ENCODE results near the gene DEK. TPM values are rescaled to one million over a fixed set of nuclear protein-coding genes. Genes with fewer than 3 reads are reported as not detected.
"Not testable (repeated sequence)": the region's sequence is repeated elsewhere in the genome, so short reads cannot be mapped to it uniquely, and the experiment has no call there.

The DEK gene
- total and polyA plus RNA-seq, 2 donors = 71.6 to 204 TPM

DNA sequence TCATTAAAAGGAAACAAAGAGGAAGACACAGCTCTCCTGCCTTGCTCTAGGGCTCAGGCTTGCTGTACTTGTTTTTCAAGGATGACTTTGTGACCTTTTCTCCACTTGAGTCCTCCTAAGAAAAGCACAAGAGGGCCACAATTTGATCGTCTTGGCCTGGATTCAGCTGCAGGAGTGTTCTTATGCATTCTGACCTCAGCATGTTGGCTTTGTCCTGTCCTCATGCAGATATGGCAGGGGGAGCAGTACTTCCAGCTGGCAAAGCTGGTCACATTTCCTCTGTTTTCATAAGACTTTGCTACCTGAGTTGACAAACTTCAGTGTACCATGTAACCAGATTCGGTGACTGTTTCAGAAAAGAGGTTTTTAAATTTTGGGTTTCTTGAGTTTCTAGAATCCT is 78.3 kb downstream of the DEK start:
- DNase-seq (ENCODE audit: low read depth in 6 of 9, low spot score in 9 of 9) = no peak
- H3K36me3 ChIP-seq (ENCODE audit: control insufficient read depth in 2 of 2, insufficient read depth in 2 of 2, low read length in 1 of 2) = peaks cover 7% of the 10 kb centered on the region in 2 donors
- WGBS = 62% methylated on average over 2 of the region's 2 CpGs
- no peak overlapping the region for H3K27ac ChIP-seq (ENCODE audit: low read depth in 1 of 2, low read length in 1 of 2)
- H3K9me3 ChIP-seq (ENCODE audit: control insufficient read depth in 2 of 2, insufficient read depth in 1 of 2, low read length in 1 of 2) = no peaks in the 10 kb centered on the region
- no peaks in the 10 kb centered on the region for H3K27me3 ChIP-seq (ENCODE audit: control insufficient read depth in 2 of 2, insufficient read depth in 1 of 2, low read length in 1 of 2)
- H3K4me3 ChIP-seq (ENCODE audit: low read length in 2 of 2) = no peak overlapping the region
- H3K4me1 ChIP-seq (ENCODE audit: control insufficient read depth in 2 of 2, insufficient read depth in 2 of 2, low read length in 2 of 2) = no peaks in the 10 kb centered on the region

- no peak overlapping the region for H3K27ac ChIP-seq (ENCODE audit: low read depth in 1 of 2, low read length in 1 of 2)
- 84% methylated on average over 1 of the region's 1 CpG for WGBS
- no peak overlapping the region for H3K4me3 ChIP-seq (ENCODE audit: low read length in 2 of 2)
- no peaks in the 10 kb centered on the region for H3K4me1 ChIP-seq (ENCODE audit: control insufficient read depth in 2 of 2, insufficient read depth in 2 of 2, low read length in 2 of 2)
- no peaks in the 10 kb centered on the region for H3K9me3 ChIP-seq (ENCODE audit: control insufficient read depth in 2 of 2, insufficient read depth in 1 of 2, low read length in 1 of 2)
- H3K27me3 ChIP-seq (ENCODE audit: control insufficient read depth in 2 of 2, insufficient read depth in 1 of 2, low read length in 1 of 2) = no peaks in the 10 kb centered on the region
- DNase-seq (ENCODE audit: low read depth in 6 of 9, low spot score in 9 of 9) = no peak
- H3K36me3 ChIP-seq (ENCODE audit: control insufficient read depth in 2 of 2, insufficient read depth in 2 of 2, low read length in 1 of 2) = peaks cover 4 to 7% of the 10 kb centered on the region in 2 donors
Measured at GRCh38 chr6:18185624-18186023, 78.7 kb downstream of the DEK start.

GRCh38 chr6:18183766-18184165 is 80.6 kb downstream of the DEK start:
- H3K4me3 ChIP-seq (ENCODE audit: low read length in 2 of 2) = no peak overlapping the region
- H3K27me3 ChIP-seq (ENCODE audit: control insufficient read depth in 2 of 2, insufficient read depth in 1 of 2, low read length in 1 of 2) = no peaks in the 10 kb centered on the region
- no peaks in the 10 kb centered on the region for H3K4me1 ChIP-seq (ENCODE audit: control insufficient read depth in 2 of 2, insufficient read depth in 2 of 2, low read length in 2 of 2)
- 94% methylated on average over 4 of the region's 4 CpGs for WGBS
- no peak for DNase-seq (ENCODE audit: low read depth in 6 of 9, low spot score in 9 of 9)
- peaks cover 4 to 10% of the 10 kb centered on the region in 2 donors for H3K36me3 ChIP-seq (ENCODE audit: control insufficient read depth in 2 of 2, insufficient read depth in 2 of 2, low read length in 1 of 2)
- no peaks in the 10 kb centered on the region for H3K9me3 ChIP-seq (ENCODE audit: control insufficient read depth in 2 of 2, insufficient read depth in 1 of 2, low read length in 1 of 2)
- H3K27ac ChIP-seq (ENCODE audit: low read depth in 1 of 2, low read length in 1 of 2) = no peak overlapping the region

DNA sequence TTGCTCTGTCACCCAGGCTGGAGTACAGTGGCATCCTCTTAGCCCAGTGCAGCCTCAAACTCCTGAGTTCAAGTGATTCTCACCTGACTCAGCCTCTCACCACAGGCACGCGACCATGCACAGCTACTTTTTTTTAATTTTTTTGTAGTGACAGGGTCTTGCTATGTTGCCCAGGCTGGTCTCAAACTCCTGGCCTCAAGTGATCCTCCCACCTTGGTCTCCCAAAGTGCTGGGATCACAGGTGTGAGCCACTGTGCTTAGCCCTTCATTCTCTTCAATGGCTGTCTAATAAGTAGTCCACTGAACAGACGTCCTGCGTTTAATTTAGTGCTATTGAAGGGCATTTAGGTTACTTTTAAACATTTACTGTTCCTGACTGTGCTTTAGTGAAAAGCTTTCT is 81.8 kb downstream of the DEK start:
- H3K36me3 ChIP-seq (ENCODE audit: control insufficient read depth in 2 of 2, insufficient read depth in 2 of 2, low read length in 1 of 2) = peaks cover 4 to 7% of the 10 kb centered on the region in 2 donors
- no peak for DNase-seq (ENCODE audit: low read depth in 6 of 9, low spot score in 9 of 9)
- H3K27me3 ChIP-seq (ENCODE audit: control insufficient read depth in 2 of 2, insufficient read depth in 1 of 2, low read length in 1 of 2) = no peaks in the 10 kb centered on the region
- H3K9me3 ChIP-seq (ENCODE audit: control insufficient read depth in 2 of 2, insufficient read depth in 1 of 2, low read length in 1 of 2) = no peaks in the 10 kb centered on the region
- 99% methylated on average over 4 of the region's 4 CpGs for WGBS
- H3K4me1 ChIP-seq (ENCODE audit: control insufficient read depth in 2 of 2, insufficient read depth in 2 of 2, low read length in 2 of 2) = no peaks in the 10 kb centered on the region
- no peak overlapping the region for H3K4me3 ChIP-seq (ENCODE audit: low read length in 2 of 2)
- H3K27ac ChIP-seq (ENCODE audit: low read depth in 1 of 2, low read length in 1 of 2) = no peak overlapping the region

- no peak overlapping the region for H3K4me3 ChIP-seq (ENCODE audit: low read length in 2 of 2)
- DNase-seq (ENCODE audit: low read depth in 6 of 9, low spot score in 9 of 9) = no peak
- H3K27ac ChIP-seq (ENCODE audit: low read depth in 1 of 2, low read length in 1 of 2) = no peak overlapping the region
- H3K36me3 ChIP-seq (ENCODE audit: control insufficient read depth in 2 of 2, insufficient read depth in 2 of 2, low read length in 1 of 2) = peaks cover 0 to 3% of the 10 kb centered on the region in 2 donors
- no peaks in the 10 kb centered on the region for H3K4me1 ChIP-seq (ENCODE audit: control insufficient read depth in 2 of 2, insufficient read depth in 2 of 2, low read length in 2 of 2)
- WGBS = 93% methylated on average over 5 of the region's 5 CpGs
- H3K9me3 ChIP-seq (ENCODE audit: control insufficient read depth in 2 of 2, insufficient read depth in 1 of 2, low read length in 1 of 2) = no peaks in the 10 kb centered on the region
- H3K27me3 ChIP-seq (ENCODE audit: control insufficient read depth in 2 of 2, insufficient read depth in 1 of 2, low read length in 1 of 2) = no peaks in the 10 kb centered on the region
Measured at GRCh38 chr6:18179770-18180356, 84.5 kb downstream of the DEK start.

DNA sequence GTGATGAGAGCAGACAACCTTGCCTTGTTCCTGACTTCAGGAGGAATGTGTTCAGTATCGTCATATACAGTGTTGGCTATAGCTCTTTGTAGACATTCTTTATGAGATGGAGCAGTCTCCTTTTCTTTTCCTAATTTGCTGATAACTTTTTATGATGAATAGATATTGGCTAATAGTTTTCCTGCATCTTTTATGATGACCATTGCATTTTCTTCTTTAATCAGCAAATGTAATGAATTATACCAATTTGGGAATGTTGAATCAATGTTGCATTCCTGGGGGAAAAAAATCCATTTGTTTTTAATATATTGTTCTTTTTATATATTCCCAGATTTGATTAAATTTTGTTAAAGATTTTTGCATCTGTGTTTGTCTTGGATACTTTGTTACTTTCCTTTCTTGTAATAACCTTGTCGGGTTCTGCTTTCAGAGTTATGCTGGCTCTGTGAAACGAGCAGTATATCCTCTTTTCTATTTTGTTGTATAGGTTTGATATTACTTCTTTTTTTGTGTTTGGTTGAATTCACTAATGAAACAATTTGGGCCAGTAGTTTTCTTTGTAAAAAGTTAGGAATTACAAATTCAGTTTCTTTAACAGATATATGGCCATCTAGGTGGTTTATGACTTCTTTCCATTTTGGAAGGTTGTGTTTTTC is 85.2 kb downstream of the DEK start:
- Histone ChIP-seq H3K27me3 (ENCODE audit: control insufficient read depth in 2 of 2, insufficient read depth in 1 of 2, low read length in 1 of 2) (no peaks in the 10 kb centered on the region), H3K4me1 (ENCODE audit: control insufficient read depth in 2 of 2, insufficient read depth in 2 of 2, low read length in 2 of 2) (no peaks in the 10 kb centered on the region), H3K4me3 (ENCODE audit: low read length in 2 of 2) (no peak overlapping the region), H3K9me3 (ENCODE audit: control insufficient read depth in 2 of 2, insufficient read depth in 1 of 2, low read length in 1 of 2) (no peaks in the 10 kb centered on the region), H3K27ac (ENCODE audit: low read depth in 1 of 2, low read length in 1 of 2) (no peak overlapping the region), H3K36me3 (ENCODE audit: control insufficient read depth in 2 of 2, insufficient read depth in 2 of 2, low read length in 1 of 2) (peaks cover 0 to 3% of the 10 kb centered on the region in 2 donors)
- WGBS = 87% methylated on average over 3 of the region's 3 CpGs
- no peak for DNase-seq (ENCODE audit: low read depth in 6 of 9, low spot score in 9 of 9)

GRCh38 chr6:18177286-18177965 is 86.9 kb downstream of the DEK start:
- Histone ChIP-seq H3K27ac (ENCODE audit: low read depth in 1 of 2, low read length in 1 of 2) (no peak overlapping the region), H3K4me1 (ENCODE audit: control insufficient read depth in 2 of 2, insufficient read depth in 2 of 2, low read length in 2 of 2) (no peaks in the 10 kb centered on the region), H3K36me3 (ENCODE audit: control insufficient read depth in 2 of 2, insufficient read depth in 2 of 2, low read length in 1 of 2) (peaks cover 2 to 3% of the 10 kb centered on the region in 2 donors), H3K9me3 (ENCODE audit: control insufficient read depth in 2 of 2, insufficient read depth in 1 of 2, low read length in 1 of 2) (no peaks in the 10 kb centered on the region), H3K4me3 (ENCODE audit: low read length in 2 of 2) (no peak overlapping the region), H3K27me3 (ENCODE audit: control insufficient read depth in 2 of 2, insufficient read depth in 1 of 2, low read length in 1 of 2) (no peaks in the 10 kb centered on the region)
- no peak for DNase-seq (ENCODE audit: low read depth in 6 of 9, low spot score in 9 of 9)
- WGBS = 97% methylated on average over 4 of the region's 4 CpGs

DNA sequence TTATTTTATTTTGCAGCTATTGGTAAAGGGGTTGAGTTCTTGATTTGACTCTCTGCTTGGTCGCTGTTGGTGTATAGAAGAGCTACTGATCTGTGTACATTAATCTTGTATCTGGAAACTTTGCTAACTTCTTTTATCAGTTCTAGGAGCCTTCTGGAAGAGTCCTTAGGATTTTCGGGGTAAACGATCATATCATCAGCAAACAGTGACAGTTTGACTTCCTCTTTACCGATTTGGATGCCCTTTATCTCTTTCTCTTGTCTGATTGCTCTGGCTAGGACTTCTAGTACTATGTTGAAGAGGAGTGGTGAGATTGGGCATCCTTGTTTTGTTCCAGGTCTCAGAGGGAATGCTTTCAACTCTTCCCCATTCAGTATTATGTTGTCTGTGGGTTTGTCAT is 88.1 kb downstream of the DEK start:
- H3K27ac ChIP-seq (ENCODE audit: low read depth in 1 of 2, low read length in 1 of 2); H3K4me1 ChIP-seq (ENCODE audit: control insufficient read depth in 2 of 2, insufficient read depth in 2 of 2, low read length in 2 of 2); H3K4me3 ChIP-seq (ENCODE audit: low read length in 2 of 2); H3K9me3 ChIP-seq (ENCODE audit: control insufficient read depth in 2 of 2, insufficient read depth in 1 of 2, low read length in 1 of 2); DNase-seq (ENCODE audit: low read depth in 6 of 9, low spot score in 9 of 9); H3K27me3 ChIP-seq (ENCODE audit: control insufficient read depth in 2 of 2, insufficient read depth in 1 of 2, low read length in 1 of 2); H3K36me3 ChIP-seq (ENCODE audit: control insufficient read depth in 2 of 2, insufficient read depth in 2 of 2, low read length in 1 of 2): not testable (repeated sequence)
- 73% methylated on average over 4 of the region's 4 CpGs for WGBS
